ENCODE data around the gene PDZRN4. TPM values are rescaled to one million over a fixed set of nuclear protein-coding genes. Genes with fewer than 3 reads are reported as not detected.

PDZRN4 gene
- total RNA-seq, 1 donor from 2014 or later: not detected

DNA sequence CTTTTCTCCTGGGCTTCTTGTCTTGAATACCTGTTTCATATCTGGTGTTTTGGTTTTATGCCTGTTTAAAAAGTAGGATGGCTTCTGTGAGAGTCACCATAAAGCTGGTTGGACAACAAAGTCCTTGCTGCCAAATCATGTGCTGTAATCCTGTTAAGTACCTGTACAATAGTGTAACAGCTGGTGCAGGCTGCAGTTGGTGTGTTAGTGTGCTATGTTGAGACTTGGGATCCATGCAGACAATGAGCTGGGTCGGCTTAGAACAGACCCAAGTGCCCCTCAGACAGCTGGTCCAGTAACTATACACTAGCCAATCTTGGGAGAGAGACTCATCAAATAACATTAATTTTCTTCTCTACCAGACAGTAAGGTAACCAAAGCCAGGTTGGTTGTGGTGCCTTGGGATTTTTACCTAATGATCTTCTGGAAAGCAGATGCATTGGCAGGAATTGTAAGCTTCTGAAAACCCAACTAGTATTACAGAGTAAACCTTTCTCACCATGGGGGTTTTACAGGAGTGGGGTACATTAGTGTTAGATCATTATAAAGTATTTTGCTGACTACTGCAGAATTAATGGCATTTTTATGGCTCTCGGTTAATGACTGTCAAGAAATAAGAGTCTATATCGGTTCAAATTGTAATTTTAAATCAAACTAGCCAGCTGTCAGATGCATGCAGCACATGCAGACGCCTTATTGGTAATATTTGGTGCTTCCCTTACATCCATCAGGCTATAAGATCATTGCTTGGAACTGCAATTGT is 231.2 kb downstream of the PDZRN4 start:
- no peak overlapping the region for H3K4me3 ChIP-seq (ENCODE audit: low read depth, low read length)
- TF ChIP-seq, protein P1, sequence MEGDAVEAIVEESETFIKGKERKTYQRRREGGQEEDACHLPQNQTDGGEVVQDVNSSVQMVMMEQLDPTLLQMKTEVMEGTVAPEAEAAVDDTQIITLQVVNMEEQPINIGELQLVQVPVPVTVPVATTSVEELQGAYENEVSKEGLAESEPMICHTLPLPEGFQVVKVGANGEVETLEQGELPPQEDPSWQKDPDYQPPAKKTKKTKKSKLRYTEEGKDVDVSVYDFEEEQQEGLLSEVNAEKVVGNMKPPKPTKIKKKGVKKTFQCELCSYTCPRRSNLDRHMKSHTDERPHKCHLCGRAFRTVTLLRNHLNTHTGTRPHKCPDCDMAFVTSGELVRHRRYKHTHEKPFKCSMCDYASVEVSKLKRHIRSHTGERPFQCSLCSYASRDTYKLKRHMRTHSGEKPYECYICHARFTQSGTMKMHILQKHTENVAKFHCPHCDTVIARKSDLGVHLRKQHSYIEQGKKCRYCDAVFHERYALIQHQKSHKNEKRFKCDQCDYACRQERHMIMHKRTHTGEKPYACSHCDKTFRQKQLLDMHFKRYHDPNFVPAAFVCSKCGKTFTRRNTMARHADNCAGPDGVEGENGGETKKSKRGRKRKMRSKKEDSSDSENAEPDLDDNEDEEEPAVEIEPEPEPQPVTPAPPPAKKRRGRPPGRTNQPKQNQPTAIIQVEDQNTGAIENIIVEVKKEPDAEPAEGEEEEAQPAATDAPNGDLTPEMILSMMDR (IDR thresholded peaks at IDR 0.05; ENCODE audit: insufficient read depth, low read length, severe bottlenecking): no peak
- H3K27me3 ChIP-seq (ENCODE audit: control insufficient read depth, insufficient read depth, low read length): no peaks in the 10 kb centered on the region
- H3K36me3 ChIP-seq (ENCODE audit: control insufficient read depth, insufficient read depth, low read length): no peaks in the 10 kb centered on the region
- DNase-seq (ENCODE audit: low read depth) (no peak), FAIRE-seq (no peak)

DNA sequence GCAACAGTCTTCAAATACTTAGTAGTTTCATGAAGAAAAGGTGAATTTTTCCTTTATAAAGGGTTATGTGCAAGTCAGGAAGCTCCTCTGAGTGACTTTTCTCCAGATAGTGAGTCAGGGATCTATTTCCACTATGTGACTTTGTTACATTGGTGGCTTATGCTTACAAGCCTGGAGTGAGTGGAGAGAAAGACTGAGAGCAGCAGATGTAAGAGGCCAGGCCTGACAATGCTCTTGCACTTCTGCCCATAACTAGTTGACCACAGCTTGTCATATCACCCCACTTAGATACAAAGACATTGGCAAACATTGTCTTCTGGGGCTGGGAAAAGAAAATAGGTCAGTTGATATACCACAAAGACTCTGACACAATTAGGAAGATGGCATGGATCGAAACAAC is 236.5 kb downstream of the PDZRN4 start:
- DNase-seq (ENCODE audit: low read depth) (no peak), FAIRE-seq (no peak)
- TF ChIP-seq, protein P1 (IDR thresholded peaks at IDR 0.05; ENCODE audit: insufficient read depth, low read length, severe bottlenecking): no peak

DNA sequence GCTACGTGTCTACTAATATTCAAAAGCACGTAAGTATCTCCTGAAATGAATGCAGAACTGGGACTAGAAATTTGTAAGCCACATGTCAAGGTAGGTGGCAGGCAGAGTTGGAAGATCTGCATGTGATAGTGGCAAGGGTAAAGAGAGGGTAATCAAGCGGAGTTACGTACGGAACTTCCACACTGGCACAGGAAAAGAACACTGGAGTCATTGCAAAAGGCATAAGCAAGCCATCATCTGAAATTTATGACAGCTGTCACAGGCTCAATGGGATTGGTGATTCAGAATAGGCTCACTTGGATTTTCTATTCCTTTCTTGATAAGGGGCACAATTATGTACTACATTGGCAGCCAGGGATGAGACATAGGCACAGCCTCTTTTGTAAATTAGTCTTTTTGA is 245.3 kb downstream of the PDZRN4 start:
- H3K36me3 ChIP-seq (ENCODE audit: control insufficient read depth, insufficient read depth, low read length): no peaks in the 10 kb centered on the region
- no peak overlapping the region for H3K4me3 ChIP-seq (ENCODE audit: low read depth, low read length)
- FAIRE-seq (no peak), DNase-seq (ENCODE audit: low read depth) (no peak)
- no peaks in the 10 kb centered on the region for H3K27me3 ChIP-seq (ENCODE audit: control insufficient read depth, insufficient read depth, low read length)
- TF ChIP-seq, protein P1 (IDR thresholded peaks at IDR 0.05; ENCODE audit: insufficient read depth, low read length, severe bottlenecking): no peak

More for the DNA sequence above, 236.5 kb downstream of the PDZRN4 start:
- H3K4me3 ChIP-seq (ENCODE audit: low read depth, low read length): no peak overlapping the region
- H3K27me3 ChIP-seq (ENCODE audit: control insufficient read depth, insufficient read depth, low read length): no peaks in the 10 kb centered on the region
- no peaks in the 10 kb centered on the region for H3K36me3 ChIP-seq (ENCODE audit: control insufficient read depth, insufficient read depth, low read length)

DNA sequence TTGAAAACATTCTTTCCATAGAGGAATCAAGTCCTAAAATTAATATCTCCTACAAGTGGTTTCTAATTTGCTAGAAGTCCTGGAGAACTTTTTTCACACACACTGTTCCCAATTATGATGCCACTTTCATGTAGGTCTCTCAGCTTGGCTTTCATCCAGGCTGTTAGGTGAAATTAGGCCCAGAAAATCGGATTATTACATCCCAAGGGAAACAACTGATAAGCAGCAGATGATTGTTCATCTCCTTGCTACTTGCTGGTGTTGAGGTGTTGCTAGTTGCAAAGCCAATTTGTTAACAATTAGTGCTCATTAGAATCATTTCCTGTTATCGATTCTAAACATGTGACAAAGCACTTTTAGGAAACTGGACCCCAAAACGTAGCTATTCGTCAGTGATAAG is 248.0 kb downstream of the PDZRN4 start:
- Histone ChIP-seq H3K4me3 (ENCODE audit: low read depth, low read length) (no peak overlapping the region), H3K27me3 (ENCODE audit: control insufficient read depth, insufficient read depth, low read length) (no peaks in the 10 kb centered on the region), H3K36me3 (ENCODE audit: control insufficient read depth, insufficient read depth, low read length) (no peaks in the 10 kb centered on the region)
- DNase-seq (ENCODE audit: low read depth) (no peak), FAIRE-seq (no peak)
- TF ChIP-seq, protein P1 (IDR thresholded peaks at IDR 0.05; ENCODE audit: insufficient read depth, low read length, severe bottlenecking): no peak

DNA sequence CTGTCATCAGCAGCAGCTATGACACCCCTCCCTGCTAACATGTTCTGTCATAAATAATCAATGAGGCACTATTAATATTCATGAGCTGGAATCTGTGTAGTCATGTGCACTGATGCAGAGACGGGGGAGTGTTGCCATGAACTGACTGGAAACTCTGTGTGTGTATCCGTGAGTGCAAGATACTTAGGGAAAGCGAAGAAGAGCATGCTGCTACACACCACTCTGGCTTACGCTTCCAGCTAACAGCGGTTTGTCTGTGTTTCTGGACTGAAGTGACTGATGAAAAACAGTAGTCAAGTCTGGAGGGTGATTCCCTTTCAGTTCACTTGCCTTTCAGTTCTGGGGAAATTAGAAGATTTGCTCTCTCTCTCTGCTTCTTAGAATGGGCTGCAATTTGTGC is 249.4 kb downstream of the PDZRN4 start:
- FAIRE-seq (no peak), DNase-seq (ENCODE audit: low read depth) (no peak)
- H3K36me3 ChIP-seq (ENCODE audit: control insufficient read depth, insufficient read depth, low read length): no peaks in the 10 kb centered on the region
- no peak overlapping the region for H3K4me3 ChIP-seq (ENCODE audit: low read depth, low read length)
- H3K27me3 ChIP-seq (ENCODE audit: control insufficient read depth, insufficient read depth, low read length): no peaks in the 10 kb centered on the region
- TF ChIP-seq, protein P1 (IDR thresholded peaks at IDR 0.05; ENCODE audit: insufficient read depth, low read length, severe bottlenecking): no peak
